Nephron (organoid): ENCODE data around the gene EML1.
A peak's percentile ranks its signal among the peaks of the same experiment; 100 is the strongest.

Experiments used
- H3K27ac Mint-ChIP-seq, 3 experiments: 2 replicates each; pipeline ENCODE4 v1.8.0; 2020; ENCODE audit warnings: mixed read lengths in 3 of 3, mild to moderate bottlenecking in 2 of 3, moderate library complexity in 1 of 3
- H3K27me3 Mint-ChIP-seq: 2 replicates; pipeline ENCODE4 v1.8.0; 2021; ENCODE audit warnings: low read depth, mild to moderate bottlenecking, moderate library complexity, mixed read lengths
- H3K36me3 Mint-ChIP-seq: 2 replicates; pipeline ENCODE4 v1.8.0; 2020; ENCODE audit warnings: low read depth, mixed read lengths
- H3K4me1 Mint-ChIP-seq: 2 replicates; pipeline ENCODE4 v1.8.0; 2020; ENCODE audit warnings: mixed read lengths
- H3K4me3 Mint-ChIP-seq, 3 experiments: 2 replicates each; pipeline ENCODE4 v1.8.0; 2020; ENCODE audit warnings: mild to moderate bottlenecking in 3 of 3, mixed read lengths in 3 of 3, moderate library complexity in 2 of 3
- H3K9me3 Mint-ChIP-seq: 2 replicates; pipeline ENCODE4 v1.8.0; 2020; ENCODE audit warnings: mixed read lengths
- TF ChIP-seq, protein P1 (sequence below), 3 experiments: fragments of 200-600 bp; sonication (generic); IDR thresholded peaks; one replicate each; pipeline ENCODE4 v1.5.0; 2021; ENCODE audit warnings: antibody characterized with exemption in 3 of 3; ENCODE audit not compliant: unreplicated experiment in 3 of 3

The EML1 gene

DNA sequence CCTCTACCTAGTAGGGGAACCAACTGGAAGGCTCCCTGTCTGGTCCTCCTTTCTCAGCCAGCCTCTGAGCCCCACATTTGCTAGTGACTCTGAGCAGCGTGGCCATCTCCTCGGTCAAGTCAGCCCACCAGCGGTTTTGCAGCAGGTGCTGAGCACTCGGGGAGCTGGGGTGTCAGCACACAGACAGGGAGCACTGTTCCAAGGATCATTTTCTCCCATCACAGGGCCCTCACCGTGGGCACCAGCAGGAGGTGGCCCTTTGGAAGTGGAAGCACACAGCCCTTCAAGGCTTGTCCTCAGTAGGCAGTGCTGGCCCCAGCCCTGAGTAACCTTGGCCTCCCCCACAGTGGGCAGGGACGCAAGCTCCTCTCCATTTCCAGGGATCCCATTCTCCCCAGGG is 24.1 kb upstream of the EML1 start:
- Mint-ChIP-seq H3K27me3 (peaks cover 17% of the 10 kb centered on the region), H3K4me1 (peaks cover 43% of the 10 kb centered on the region), H3K9me3 (peaks cover 3% of the 10 kb centered on the region), H3K36me3 (no peaks in the 10 kb centered on the region), H3K27ac (no peak overlapping the region), H3K4me3 (no peak overlapping the region)
- TF ChIP-seq, protein P1, sequence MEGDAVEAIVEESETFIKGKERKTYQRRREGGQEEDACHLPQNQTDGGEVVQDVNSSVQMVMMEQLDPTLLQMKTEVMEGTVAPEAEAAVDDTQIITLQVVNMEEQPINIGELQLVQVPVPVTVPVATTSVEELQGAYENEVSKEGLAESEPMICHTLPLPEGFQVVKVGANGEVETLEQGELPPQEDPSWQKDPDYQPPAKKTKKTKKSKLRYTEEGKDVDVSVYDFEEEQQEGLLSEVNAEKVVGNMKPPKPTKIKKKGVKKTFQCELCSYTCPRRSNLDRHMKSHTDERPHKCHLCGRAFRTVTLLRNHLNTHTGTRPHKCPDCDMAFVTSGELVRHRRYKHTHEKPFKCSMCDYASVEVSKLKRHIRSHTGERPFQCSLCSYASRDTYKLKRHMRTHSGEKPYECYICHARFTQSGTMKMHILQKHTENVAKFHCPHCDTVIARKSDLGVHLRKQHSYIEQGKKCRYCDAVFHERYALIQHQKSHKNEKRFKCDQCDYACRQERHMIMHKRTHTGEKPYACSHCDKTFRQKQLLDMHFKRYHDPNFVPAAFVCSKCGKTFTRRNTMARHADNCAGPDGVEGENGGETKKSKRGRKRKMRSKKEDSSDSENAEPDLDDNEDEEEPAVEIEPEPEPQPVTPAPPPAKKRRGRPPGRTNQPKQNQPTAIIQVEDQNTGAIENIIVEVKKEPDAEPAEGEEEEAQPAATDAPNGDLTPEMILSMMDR (IDR thresholded peaks at IDR 0.05; ENCODE audit: unreplicated experiment in 3 of 3): no peak

DNA sequence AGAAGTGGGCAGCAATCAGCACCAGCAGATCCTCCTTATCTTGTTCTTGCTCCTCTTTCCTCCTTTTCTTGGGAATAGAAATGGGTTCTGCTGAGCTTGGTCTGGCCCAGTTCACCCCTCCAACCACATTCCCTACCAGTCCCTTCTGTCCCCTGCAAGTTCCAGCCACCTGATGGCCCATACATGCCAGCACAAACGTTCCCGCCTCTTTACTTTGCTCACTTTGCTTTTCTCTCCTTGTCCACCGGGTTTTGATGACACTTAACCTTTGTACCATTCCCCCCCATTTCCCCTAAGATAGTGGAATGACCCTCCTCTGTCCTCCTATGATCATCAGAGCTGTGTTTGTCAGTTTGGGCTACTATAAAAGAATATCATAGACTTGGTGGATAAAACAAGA is 23.4 kb upstream of the EML1 start:
- Mint-ChIP-seq H3K9me3 (peaks cover 3% of the 10 kb centered on the region), H3K27ac (peak overlapping the region in 1 of 3 experiments; percentile 8), H3K36me3 (no peaks in the 10 kb centered on the region), H3K27me3 (peaks cover 13% of the 10 kb centered on the region), H3K4me3 (no peak overlapping the region), H3K4me1 (peaks cover 50% of the 10 kb centered on the region)
- TF ChIP-seq, protein P1 (IDR thresholded peaks at IDR 0.05; ENCODE audit: unreplicated experiment in 3 of 3): no peak

GRCh38 chr14:99772371-99773283 is 20.6 kb upstream of the EML1 start:
- TF ChIP-seq, protein P1 (IDR thresholded peaks at IDR 0.05; ENCODE audit: unreplicated experiment in 3 of 3): no peak
- peaks cover 52% of the 10 kb centered on the region for H3K4me1 Mint-ChIP-seq
- H3K9me3 Mint-ChIP-seq: peaks cover 5% of the 10 kb centered on the region
- no peaks in the 10 kb centered on the region for H3K36me3 Mint-ChIP-seq
- peak overlapping the region; percentile 12 to 49 (median 27) for H3K27ac Mint-ChIP-seq
- no peak overlapping the region for H3K4me3 Mint-ChIP-seq
- peaks cover 23% of the 10 kb centered on the region for H3K27me3 Mint-ChIP-seq

GRCh38 chr14:99773521-99774497 is 19.4 kb upstream of the EML1 start:
- H3K27ac Mint-ChIP-seq: peak overlapping the region; percentile 17 to 53 (median 20)
- H3K27me3 Mint-ChIP-seq: peaks cover 16% of the 10 kb centered on the region
- H3K4me3 Mint-ChIP-seq: no peak overlapping the region
- TF ChIP-seq, protein P1 (IDR thresholded peaks at IDR 0.05; ENCODE audit: unreplicated experiment in 3 of 3): no peak
- H3K36me3 Mint-ChIP-seq: no peaks in the 10 kb centered on the region
- peaks cover 11% of the 10 kb centered on the region for H3K9me3 Mint-ChIP-seq
- peaks cover 44% of the 10 kb centered on the region for H3K4me1 Mint-ChIP-seq

DNA sequence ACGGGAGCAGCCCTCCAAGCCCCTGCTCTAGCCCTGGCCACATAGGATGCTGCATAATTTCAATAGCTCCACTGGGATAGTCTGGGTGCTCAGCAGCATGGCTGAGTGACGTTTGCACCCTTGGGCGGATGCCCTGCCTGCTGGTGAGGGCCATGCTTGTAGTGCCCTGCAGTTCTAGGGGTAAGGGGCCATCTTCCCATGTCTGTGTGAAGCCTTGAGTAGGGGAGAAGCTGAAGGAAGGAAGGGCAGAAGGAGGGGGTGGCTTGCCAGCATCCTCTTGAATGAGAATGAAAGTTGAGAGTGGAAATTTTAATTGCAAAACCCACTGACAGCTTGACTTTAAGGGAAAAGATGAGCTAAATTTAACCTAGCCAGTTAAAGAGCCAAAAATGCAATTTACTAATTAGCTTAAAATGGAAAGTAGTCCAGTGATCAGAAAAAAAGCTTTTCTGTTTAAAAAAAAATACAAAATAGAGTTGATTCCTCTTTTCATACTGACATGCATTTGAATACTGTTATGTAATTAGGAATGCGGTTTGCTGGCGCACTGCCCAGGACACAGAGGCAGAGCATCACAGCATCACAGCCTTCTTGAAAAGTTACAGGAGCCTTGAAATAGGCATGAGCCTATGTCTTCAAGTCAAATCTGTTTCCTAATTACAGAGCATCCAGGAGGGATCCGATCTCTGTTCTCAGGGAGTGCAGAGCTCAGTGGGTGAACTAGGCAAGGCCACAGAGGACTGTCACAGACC is 18.5 kb upstream of the EML1 start:
- H3K27me3 Mint-ChIP-seq: peaks cover 16% of the 10 kb centered on the region
- peak overlapping the region; percentile 10 to 20 (median 17) for H3K27ac Mint-ChIP-seq
- H3K9me3 Mint-ChIP-seq: peaks cover 18% of the 10 kb centered on the region
- H3K4me3 Mint-ChIP-seq: no peak overlapping the region
- TF ChIP-seq, protein P1 (IDR thresholded peaks at IDR 0.05; ENCODE audit: unreplicated experiment in 3 of 3): no peak
- no peaks in the 10 kb centered on the region for H3K36me3 Mint-ChIP-seq
- H3K4me1 Mint-ChIP-seq: peaks cover 44% of the 10 kb centered on the region
